Measurements from ENCODE around the gene GUCA2B. TPM values are rescaled to one million over a fixed set of nuclear protein-coding genes. Genes with fewer than 3 reads are reported as not detected.

Gene GUCA2B
- total and polyA plus RNA-seq, 12 donors: not detected

DNA sequence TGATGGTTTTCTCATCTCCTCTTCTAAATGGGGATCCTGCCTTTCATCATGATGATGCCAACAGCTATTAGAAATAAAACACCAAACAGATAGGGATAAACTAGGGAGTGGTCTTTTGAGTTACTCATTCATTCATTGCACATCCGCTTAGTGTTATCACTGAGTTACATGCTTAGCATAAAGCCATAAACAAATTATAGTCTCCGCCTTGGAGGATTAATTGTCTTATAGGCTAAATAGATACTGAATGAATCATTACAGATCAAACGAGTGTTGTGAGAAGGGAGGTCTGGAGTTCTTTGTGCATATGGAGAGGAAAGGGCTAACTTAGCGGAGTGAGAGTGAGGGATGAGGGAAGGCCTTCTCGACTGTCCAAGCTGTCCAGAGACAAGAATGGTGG is 19.8 kb upstream of the GUCA2B start:
- no peak for DNase-seq
- intact Hi-C loops (cut with DNase I): no loop called here
- Histone ChIP-seq H3K4me3 (no peak overlapping the region), H3K27ac (no peak overlapping the region), H3K4me1 (replicated peaks in 1 of 2) (no peaks in the 10 kb centered on the region), H3K27me3 (peaks cover 4% of the 10 kb centered on the region), H3K9me3 (replicated peaks in 1 of 3) (no peaks in the 10 kb centered on the region), H3K36me3 (replicated peaks in 1 of 2) (no peaks in the 10 kb centered on the region)
- TF ChIP-seq POLR2A (IDR thresholded peaks at IDR 0.05) (no peak), CTCF (IDR thresholded peaks at IDR 0.05) (no peak)
- 77 to 89% (median 84%) methylated on average over 5 of the region's 5 CpGs for WGBS, 4 donors

DNA sequence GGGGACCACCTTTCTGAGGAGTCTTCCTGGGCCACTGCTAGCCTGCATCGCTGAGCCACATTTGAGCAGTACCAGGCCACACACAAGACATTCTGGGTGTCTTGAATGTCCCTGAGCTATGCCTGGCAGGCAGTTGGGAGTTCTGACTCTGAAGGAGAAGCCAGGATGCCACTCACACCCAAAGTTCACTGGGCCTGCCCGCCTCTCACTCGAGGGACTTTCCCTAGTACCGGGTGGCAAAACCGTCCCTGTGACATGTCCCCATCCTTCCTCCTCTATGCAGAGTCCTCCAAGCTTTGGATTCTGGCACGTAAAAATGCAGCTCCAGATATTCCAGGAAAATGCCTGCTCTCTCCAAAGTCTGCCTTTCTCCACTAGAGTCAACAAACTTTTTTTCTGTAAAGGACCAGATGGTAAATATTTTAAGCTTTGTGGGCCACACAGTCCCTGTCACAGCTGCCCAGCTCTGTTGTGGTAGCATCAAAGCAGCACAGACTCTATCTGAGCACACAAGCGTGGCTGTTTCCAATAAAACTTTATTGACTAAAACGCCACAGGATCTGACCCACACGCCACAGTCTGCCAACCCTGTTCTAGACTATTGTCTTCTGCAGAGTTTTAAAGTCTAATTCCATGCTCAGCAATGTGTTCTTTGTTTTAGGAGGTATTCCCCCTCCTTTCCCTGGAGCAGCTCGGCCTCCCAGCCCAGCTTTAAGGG is 19.2 kb upstream of the GUCA2B start:
- no peaks in the 10 kb centered on the region for H3K9me3 ChIP-seq (replicated peaks in 1 of 3)
- H3K4me1 ChIP-seq (replicated peaks in 1 of 2): no peaks in the 10 kb centered on the region
- 87 to 93% (median 89%) methylated on average over 10 of the region's 10 CpGs for WGBS, 4 donors
- intact Hi-C loops (cut with DNase I): no loop called here
- H3K4me3 ChIP-seq: no peak overlapping the region
- no peak overlapping the region for H3K27ac ChIP-seq
- no peaks in the 10 kb centered on the region for H3K36me3 ChIP-seq (replicated peaks in 1 of 2)
- H3K27me3 ChIP-seq: peaks cover 4% of the 10 kb centered on the region
- DNase-seq: no peak
- TF ChIP-seq POLR2A (IDR thresholded peaks at IDR 0.05) (no peak), CTCF (IDR thresholded peaks at IDR 0.05) (no peak)

DNA sequence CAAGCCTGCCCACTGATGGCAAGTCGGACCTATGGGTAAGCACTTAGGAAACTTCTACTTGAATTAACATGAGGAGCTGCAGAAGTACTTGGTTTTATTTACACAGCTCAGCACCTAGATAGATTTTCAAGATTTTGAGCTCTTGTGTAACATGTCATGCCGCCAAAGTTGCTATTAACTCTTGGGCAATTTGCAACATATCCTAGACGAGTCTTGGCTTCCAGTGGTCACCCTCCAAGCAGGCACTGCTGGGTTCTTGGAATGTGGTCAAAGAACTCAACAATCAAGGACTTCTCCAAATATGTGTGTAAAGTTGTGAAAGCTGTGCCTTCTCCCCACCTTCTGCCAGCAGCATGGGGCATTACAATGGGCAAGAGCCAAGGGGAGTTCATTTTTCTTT is 17.8 kb upstream of the GUCA2B start:
- H3K4me1 ChIP-seq (replicated peaks in 1 of 2): no peaks in the 10 kb centered on the region
- WGBS, 4 donors: 63 to 74% (median 67%) methylated on average over 3 of the region's 3 CpGs
- TF ChIP-seq CTCF (IDR thresholded peaks at IDR 0.05) (no peak), POLR2A (IDR thresholded peaks at IDR 0.05) (no peak)
- no peak overlapping the region for H3K27ac ChIP-seq
- DNase-seq: no peak
- intact Hi-C loops (cut with DNase I): no loop called here
- no peaks in the 10 kb centered on the region for H3K36me3 ChIP-seq (replicated peaks in 1 of 2)
- H3K27me3 ChIP-seq: peaks cover 4% of the 10 kb centered on the region
- H3K4me3 ChIP-seq: no peak overlapping the region
- H3K9me3 ChIP-seq (replicated peaks in 1 of 3): no peaks in the 10 kb centered on the region

DNA sequence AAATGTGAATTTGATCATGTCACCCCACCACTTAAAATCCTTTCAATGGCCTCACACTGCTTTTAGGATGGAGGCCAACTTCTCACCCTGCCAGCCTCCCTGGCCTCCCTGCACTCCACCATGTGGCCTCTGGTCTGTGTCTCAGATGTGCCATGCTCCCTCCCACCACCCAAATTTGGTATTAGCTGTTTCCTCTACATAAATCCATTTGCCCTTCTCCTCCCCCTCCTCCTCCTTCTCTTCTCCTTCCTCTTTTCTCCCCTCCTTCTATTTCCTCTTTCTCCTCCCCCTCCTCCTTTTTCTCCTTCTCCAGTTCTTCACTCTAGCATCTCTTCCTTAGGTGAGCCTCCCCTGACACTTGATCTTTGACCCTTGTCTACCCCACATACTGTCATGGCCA is 16.7 kb upstream of the GUCA2B start:
- H3K36me3 ChIP-seq (replicated peaks in 1 of 2): no peaks in the 10 kb centered on the region
- H3K27ac ChIP-seq: no peak overlapping the region
- H3K27me3 ChIP-seq: peaks cover 4% of the 10 kb centered on the region
- H3K9me3 ChIP-seq (replicated peaks in 1 of 3): no peaks in the 10 kb centered on the region
- no peaks in the 10 kb centered on the region for H3K4me1 ChIP-seq (replicated peaks in 1 of 2)
- TF ChIP-seq POLR2A (IDR thresholded peaks at IDR 0.05): no peak
- no peak for TF ChIP-seq CTCF (IDR thresholded peaks at IDR 0.05)
- no peak overlapping the region for H3K4me3 ChIP-seq
- intact Hi-C loops (cut with DNase I): no loop called here
- DNase-seq: no peak

Data from adrenal gland (tissue), 12 donors.